Measurements from ENCODE around the gene FMO3.

FMO3 gene

GRCh38 chr1:171107969-171108368 is 17.3 kb downstream of the FMO3 start:
- Mint-ChIP-seq H3K27ac (no peak overlapping the region), H3K4me3 (no peak overlapping the region), H3K9me3 (no peaks in the 10 kb centered on the region), H3K27me3 (peaks cover 19% of the 10 kb centered on the region), H3K4me1 (no peaks in the 10 kb centered on the region)
- DNase-seq = no peak
- ATAC-seq = no peak

- DNase-seq = no peak
- Mint-ChIP-seq H3K27me3 (peaks cover 36% of the 10 kb centered on the region), H3K4me3 (no peak overlapping the region), H3K27ac (no peak overlapping the region), H3K4me1 (no peaks in the 10 kb centered on the region), H3K9me3 (no peaks in the 10 kb centered on the region)
- ATAC-seq = no peak
Measured at GRCh38 chr1:171109966-171110365, 19.3 kb downstream of the FMO3 start.

- Mint-ChIP-seq H3K4me3 (no peak overlapping the region), H3K27ac (no peak overlapping the region), H3K27me3 (peaks cover 39% of the 10 kb centered on the region), H3K9me3 (no peaks in the 10 kb centered on the region), H3K4me1 (no peaks in the 10 kb centered on the region)
- DNase-seq = no peak
- no peak for ATAC-seq
Measured at GRCh38 chr1:171110621-171111326, 20.1 kb downstream of the FMO3 start.

- Mint-ChIP-seq H3K27ac (no peak overlapping the region), H3K27me3 (peaks cover 39% of the 10 kb centered on the region), H3K4me1 (no peaks in the 10 kb centered on the region), H3K4me3 (no peak overlapping the region), H3K9me3 (no peaks in the 10 kb centered on the region)
- DNase-seq (no peak), ATAC-seq (no peak)
Measured at GRCh38 chr1:171112119-171112518, 21.4 kb downstream of the FMO3 start.

GRCh38 chr1:171113382-171113781 is 22.7 kb downstream of the FMO3 start:
- no peak for DNase-seq
- no peaks in the 10 kb centered on the region for H3K4me1 Mint-ChIP-seq
- H3K4me3 Mint-ChIP-seq = no peak overlapping the region
- no peak for ATAC-seq
- peaks cover 39% of the 10 kb centered on the region for H3K27me3 Mint-ChIP-seq
- no peak overlapping the region for H3K27ac Mint-ChIP-seq
- no peaks in the 10 kb centered on the region for H3K9me3 Mint-ChIP-seq

GRCh38 chr1:171115280-171115897 is 24.7 kb downstream of the FMO3 start:
- no peak overlapping the region for H3K27ac Mint-ChIP-seq
- H3K4me1 Mint-ChIP-seq = no peaks in the 10 kb centered on the region
- H3K4me3 Mint-ChIP-seq = no peak overlapping the region
- no peaks in the 10 kb centered on the region for H3K9me3 Mint-ChIP-seq
- DNase-seq (no peak), ATAC-seq (no peak)
- H3K27me3 Mint-ChIP-seq = peaks cover 51% of the 10 kb centered on the region

GRCh38 chr1:171116676-171117075 is 26.0 kb downstream of the FMO3 start:
- ATAC-seq = no peak
- no peak for DNase-seq
- Mint-ChIP-seq H3K4me3 (no peak overlapping the region), H3K27me3 (peaks cover 51% of the 10 kb centered on the region), H3K4me1 (no peaks in the 10 kb centered on the region), H3K9me3 (no peaks in the 10 kb centered on the region), H3K27ac (no peak overlapping the region)

- DNase-seq (no peak), ATAC-seq (no peak)
- no peak overlapping the region for H3K27ac Mint-ChIP-seq
- H3K4me3 Mint-ChIP-seq = no peak overlapping the region
- no peaks in the 10 kb centered on the region for H3K4me1 Mint-ChIP-seq
- peaks cover 47% of the 10 kb centered on the region for H3K27me3 Mint-ChIP-seq
- no peaks in the 10 kb centered on the region for H3K9me3 Mint-ChIP-seq
Measured at GRCh38 chr1:171117085-171117484, 26.4 kb downstream of the FMO3 start.

- Mint-ChIP-seq H3K27me3 (peaks cover 24% of the 10 kb centered on the region), H3K27ac (no peak overlapping the region), H3K9me3 (no peaks in the 10 kb centered on the region), H3K4me1 (no peaks in the 10 kb centered on the region), H3K4me3 (no peak overlapping the region)
- no peak for ATAC-seq
- no peak for DNase-seq
Measured at GRCh38 chr1:171119648-171120047, 28.9 kb downstream of the FMO3 start.

GRCh38 chr1:171122299-171122698 is 31.6 kb downstream of the FMO3 start:
- ATAC-seq = no peak
- H3K27ac Mint-ChIP-seq = no peak overlapping the region

GRCh38 chr1:171122893-171123292 is 32.2 kb downstream of the FMO3 start:
- Mint-ChIP-seq H3K9me3 (no peaks in the 10 kb centered on the region), H3K27ac (no peak overlapping the region), H3K4me3 (no peak overlapping the region)

More at GRCh38 chr1:171122299-171122698, 31.6 kb downstream of the FMO3 start:
- Mint-ChIP-seq H3K4me1 (no peaks in the 10 kb centered on the region), H3K4me3 (no peak overlapping the region), H3K27me3 (peaks cover 17% of the 10 kb centered on the region), H3K9me3 (no peaks in the 10 kb centered on the region)
- no peak for DNase-seq

GRCh38 chr1:171126504-171126903 is 35.8 kb downstream of the FMO3 start:
- DNase-seq (no peak), ATAC-seq (no peak)
- H3K27me3 Mint-ChIP-seq = peaks cover 19% of the 10 kb centered on the region
- H3K27ac Mint-ChIP-seq = no peak overlapping the region
- no peaks in the 10 kb centered on the region for H3K4me1 Mint-ChIP-seq
- H3K4me3 Mint-ChIP-seq = no peak overlapping the region
- peaks cover 8 to 11% of the 10 kb centered on the region in 2 donors for H3K9me3 Mint-ChIP-seq

More at GRCh38 chr1:171122893-171123292, 32.2 kb downstream of the FMO3 start:
- DNase-seq (no peak), ATAC-seq (no peak)
- Mint-ChIP-seq H3K4me1 (no peaks in the 10 kb centered on the region), H3K27me3 (peaks cover 17% of the 10 kb centered on the region)

- Mint-ChIP-seq H3K27ac (no peak overlapping the region), H3K9me3 (peaks cover 8 to 11% of the 10 kb centered on the region in 2 donors), H3K27me3 (peaks cover 19% of the 10 kb centered on the region), H3K4me1 (no peaks in the 10 kb centered on the region), H3K4me3 (no peak overlapping the region)
- DNase-seq (no peak), ATAC-seq (no peak)
Measured at GRCh38 chr1:171127099-171127498, 36.4 kb downstream of the FMO3 start.

- peaks cover 8 to 11% of the 10 kb centered on the region in 2 donors for H3K9me3 Mint-ChIP-seq
- no peak overlapping the region for H3K27ac Mint-ChIP-seq
- no peak overlapping the region for H3K4me3 Mint-ChIP-seq
- H3K4me1 Mint-ChIP-seq = no peaks in the 10 kb centered on the region
- DNase-seq = no peak
- peaks cover 19% of the 10 kb centered on the region for H3K27me3 Mint-ChIP-seq
- ATAC-seq = no peak
Measured at GRCh38 chr1:171127501-171127900, 36.8 kb downstream of the FMO3 start.

- DNase-seq (no peak), ATAC-seq (no peak)
- Mint-ChIP-seq H3K9me3 (peaks cover 8 to 11% of the 10 kb centered on the region in 2 donors), H3K27me3 (peaks cover 19% of the 10 kb centered on the region), H3K4me3 (no peak overlapping the region), H3K27ac (no peak overlapping the region), H3K4me1 (no peaks in the 10 kb centered on the region)
Measured at GRCh38 chr1:171128463-171128862, 37.8 kb downstream of the FMO3 start.

- H3K27me3 Mint-ChIP-seq = peaks cover 30% of the 10 kb centered on the region
- H3K4me3 Mint-ChIP-seq = no peak overlapping the region
- H3K27ac Mint-ChIP-seq = no peak overlapping the region
- H3K9me3 Mint-ChIP-seq = peaks cover under 1 to 1% of the 10 kb centered on the region in 2 donors
- DNase-seq = no peak
- no peak for ATAC-seq
- H3K4me1 Mint-ChIP-seq = no peaks in the 10 kb centered on the region
Measured at GRCh38 chr1:171134204-171134923, 43.7 kb downstream of the FMO3 start.
